ENCODE results near the gene PLP1.

PLP1 gene

GRCh38 chrX:103791228-103791627, 14.6 kb downstream of the PLP1 start:
- DNase-seq (ENCODE audit: low read depth): no peak
- TF ChIP-seq CTCF (IDR thresholded peaks at IDR 0.05; ENCODE audit: control insufficient read depth, extremely low read depth, insufficient read depth): no peak
- no peak overlapping the region for H3K4me3 ChIP-seq (ENCODE audit: low read depth, low read length)

- no peak for DNase-seq (ENCODE audit: low read depth)
Observed at GRCh38 chrX:103791826-103792485, 15.3 kb downstream of the PLP1 start.

GRCh38 chrX:103792916-103793544, 16.4 kb downstream of the PLP1 start:
- no peak for DNase-seq (ENCODE audit: low read depth)
- TF ChIP-seq CTCF (IDR thresholded peaks at IDR 0.05; ENCODE audit: control insufficient read depth, extremely low read depth, insufficient read depth): no peak
- no peak overlapping the region for H3K4me3 ChIP-seq (ENCODE audit: low read depth, low read length)

More at GRCh38 chrX:103791826-103792485, 15.3 kb downstream of the PLP1 start:
- no peak for TF ChIP-seq CTCF (IDR thresholded peaks at IDR 0.05; ENCODE audit: control insufficient read depth, extremely low read depth, insufficient read depth)
- H3K4me3 ChIP-seq (ENCODE audit: low read depth, low read length): no peak overlapping the region

GRCh38 chrX:103793545-103793940, 16.9 kb downstream of the PLP1 start:
- DNase-seq (ENCODE audit: low read depth): no peak
- no peak overlapping the region for H3K4me3 ChIP-seq (ENCODE audit: low read depth, low read length)
- no peak for TF ChIP-seq CTCF (IDR thresholded peaks at IDR 0.05; ENCODE audit: control insufficient read depth, extremely low read depth, insufficient read depth)

GRCh38 chrX:103794119-103794518, 17.5 kb downstream of the PLP1 start:
- no peak overlapping the region for H3K4me3 ChIP-seq (ENCODE audit: low read depth, low read length)
- no peak for DNase-seq (ENCODE audit: low read depth)
- no peak for TF ChIP-seq CTCF (IDR thresholded peaks at IDR 0.05; ENCODE audit: control insufficient read depth, extremely low read depth, insufficient read depth)

GRCh38 chrX:103797691-103798090, 21.1 kb downstream of the PLP1 start:
- no peak for TF ChIP-seq CTCF (IDR thresholded peaks at IDR 0.05; ENCODE audit: control insufficient read depth, extremely low read depth, insufficient read depth)
- no peak for DNase-seq (ENCODE audit: low read depth)

GRCh38 chrX:103800318-103800717, 23.7 kb downstream of the PLP1 start:
- no peak overlapping the region for H3K4me3 ChIP-seq (ENCODE audit: low read depth, low read length)
- no peak for DNase-seq (ENCODE audit: low read depth)
- TF ChIP-seq CTCF (IDR thresholded peaks at IDR 0.05; ENCODE audit: control insufficient read depth, extremely low read depth, insufficient read depth): no peak

More at GRCh38 chrX:103797691-103798090, 21.1 kb downstream of the PLP1 start:
- H3K4me3 ChIP-seq (ENCODE audit: low read depth, low read length): no peak overlapping the region
